OCI-LY3 (cell line): ENCODE data around the gene EIPR1.

Source experiments
- CTCF ChIP-seq: fragments of 200-600, 300-600 bp; sonication (generic); IDR thresholded peaks from 2 replicates; pipeline ENCODE4 v1.5.1; 2014; ENCODE audit warnings: antibody characterized with exemption, low read length, low read depth
- EZH2phosphoT487 ChIP-seq: fragments of 200-600 bp; shearing (Covaris generic); IDR thresholded peaks from 2 replicates; pipeline ENCODE4 v1.6.1; 2018; ENCODE audit warnings: antibody characterized with exemption, mixed run types, low read depth

- TF ChIP-seq CTCF (no peak), EZH2phosphoT487 (no peak)
Measured at GRCh38 chr2:3268705-3269029, 109.0 kb downstream of the EIPR1 start.
